SK-N-SH treated with all-trans-retinoic acid at 6 μM for 48 hours (cell line): ENCODE data around the gene RGS19.
A peak's percentile ranks its signal among the peaks of the same experiment; 100 is the strongest.

Experiments
- ATAC-seq: fragments of 200-7000 bp; cut with Tn5 transposase; 3 replicates; pipeline ENCODE4 v1.9.1; 2020; ENCODE audit warnings: mild to moderate bottlenecking, moderate library complexity
- ARNTL ChIP-seq: fragments of 450-650 bp; formaldehyde crosslinking; IDR thresholded peaks from 2 replicates; pipeline ENCODE4 v1.5.0; 2020; ENCODE audit warnings: low read depth, mild to moderate bottlenecking, moderate library complexity, borderline replicate concordance
- BACH2 ChIP-seq: fragments of 250-450 bp; sonication (Bioruptor Pico); IDR thresholded peaks from 2 replicates; pipeline ENCODE4 v1.9.0; 2021; ENCODE audit warnings: mild to moderate bottlenecking, borderline replicate concordance
- CSDC2 ChIP-seq: fragments of 250-450 bp; sonication (Bioruptor Pico); IDR thresholded peaks from 2 replicates; pipeline ENCODE4 v1.5.0; 2020; ENCODE audit warnings: mild to moderate bottlenecking, moderate library complexity
- ESRRG ChIP-seq: fragments of 250-450 bp; sonication (Bioruptor Pico); IDR thresholded peaks from 2 replicates; pipeline ENCODE4 v1.6.1; 2021; ENCODE audit warnings: mild to moderate bottlenecking
- ISL1 ChIP-seq: fragments of 250-450 bp; sonication (Bioruptor Pico); IDR thresholded peaks from 2 replicates; pipeline ENCODE4 v2.1.2; 2022; ENCODE audit warnings: mild to moderate bottlenecking, moderate library complexity
- OSR1 ChIP-seq: fragments of 250-450 bp; sonication (Bioruptor Pico); IDR thresholded peaks from 2 replicates; pipeline ENCODE4 v1.8.0; 2022; ENCODE audit warnings: moderate library complexity, mild to moderate bottlenecking, inconsistent platforms
- PPARA ChIP-seq: fragments of 250-450 bp; sonication (Bioruptor Pico); IDR thresholded peaks from 2 replicates; pipeline ENCODE4 v1.5.0; 2020; ENCODE audit warnings: mild to moderate bottlenecking, borderline replicate concordance
- RARB ChIP-seq: fragments of 250-450 bp; sonication (Bioruptor Pico); IDR thresholded peaks from 2 replicates; pipeline ENCODE4 v1.8.0; 2021; ENCODE audit warnings: mild to moderate bottlenecking, moderate library complexity
- SNAI2 ChIP-seq: fragments of 250-450 bp; sonication (Bioruptor Pico); IDR thresholded peaks from 2 replicates; pipeline ENCODE4 v1.5.0; 2020; ENCODE audit warnings: mild to moderate bottlenecking, moderate library complexity
- TCF4 ChIP-seq: fragments of 250-450 bp; sonication (Bioruptor Pico); IDR thresholded peaks from 2 replicates; pipeline ENCODE4 v1.8.0; 2021; ENCODE audit warnings: mild to moderate bottlenecking, moderate library complexity, borderline replicate concordance
- ZFP30 ChIP-seq: fragments of 450-650 bp; formaldehyde crosslinking; IDR thresholded peaks from 2 replicates; pipeline ENCODE4 v1.5.0; 2022; ENCODE audit warnings: mild to moderate bottlenecking, moderate library complexity
- ZNF565 ChIP-seq: fragments of 450-650 bp; formaldehyde crosslinking; conservative IDR thresholded peaks from 2 replicates; pipeline ENCODE4 v1.5.0; 2020; ENCODE audit warnings: low read depth, mild to moderate bottlenecking, moderate library complexity
- ZNF70 ChIP-seq: fragments of 450-650 bp; formaldehyde crosslinking; IDR thresholded peaks from 2 replicates; pipeline ENCODE4 v1.5.0; 2020; ENCODE audit warnings: mild to moderate bottlenecking, moderate library complexity
- ZNF8 ChIP-seq: fragments of 450-650 bp; formaldehyde crosslinking; IDR thresholded peaks from 2 replicates; pipeline ENCODE4 v1.5.0; 2020; ENCODE audit warnings: mild to moderate bottlenecking, moderate library complexity
- TF ChIP-seq, protein P1 (sequence below): fragments of 250-450 bp; sonication (Bioruptor Pico); IDR thresholded peaks from 2 replicates; pipeline ENCODE4 v1.5.1; 2021; ENCODE audit warnings: mild to moderate bottlenecking, moderate library complexity
- TF ChIP-seq, protein P2 (sequence below): fragments of 250-450 bp; sonication (Bioruptor Pico); IDR thresholded peaks from 2 replicates; pipeline ENCODE4 v1.5.0; 2020; ENCODE audit warnings: mild to moderate bottlenecking, moderate library complexity
- TF ChIP-seq, protein P3 (sequence below): fragments of 250-450 bp; sonication (Bioruptor Pico); IDR thresholded peaks from 2 replicates; pipeline ENCODE4 v1.8.0; 2020; ENCODE audit warnings: mild to moderate bottlenecking, moderate library complexity, borderline replicate concordance
- TF ChIP-seq, protein P4 (sequence below): fragments of 250-450 bp; sonication (Bioruptor Pico); IDR thresholded peaks from 2 replicates; pipeline ENCODE4 v1.8.0; 2021; ENCODE audit warnings: low read depth, mild to moderate bottlenecking, moderate library complexity, borderline replicate concordance

Gene RGS19

GRCh38 chr20:64065974-64066343 is 13.4 kb downstream of the RGS19 start (continued):
- TF ChIP-seq, protein P1, sequence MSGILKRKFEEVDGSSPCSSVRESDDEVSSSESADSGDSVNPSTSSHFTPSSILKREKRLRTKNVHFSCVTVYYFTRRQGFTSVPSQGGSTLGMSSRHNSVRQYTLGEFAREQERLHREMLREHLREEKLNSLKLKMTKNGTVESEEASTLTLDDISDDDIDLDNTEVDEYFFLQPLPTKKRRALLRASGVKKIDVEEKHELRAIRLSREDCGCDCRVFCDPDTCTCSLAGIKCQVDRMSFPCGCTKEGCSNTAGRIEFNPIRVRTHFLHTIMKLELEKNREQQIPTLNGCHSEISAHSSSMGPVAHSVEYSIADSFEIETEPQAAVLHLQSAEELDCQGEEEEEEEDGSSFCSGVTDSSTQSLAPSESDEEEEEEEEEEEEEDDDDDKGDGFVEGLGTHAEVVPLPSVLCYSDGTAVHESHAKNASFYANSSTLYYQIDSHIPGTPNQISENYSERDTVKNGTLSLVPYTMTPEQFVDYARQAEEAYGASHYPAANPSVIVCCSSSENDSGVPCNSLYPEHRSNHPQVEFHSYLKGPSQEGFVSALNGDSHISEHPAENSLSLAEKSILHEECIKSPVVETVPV (CRISPR knock-in tag) = no peak

DNA sequence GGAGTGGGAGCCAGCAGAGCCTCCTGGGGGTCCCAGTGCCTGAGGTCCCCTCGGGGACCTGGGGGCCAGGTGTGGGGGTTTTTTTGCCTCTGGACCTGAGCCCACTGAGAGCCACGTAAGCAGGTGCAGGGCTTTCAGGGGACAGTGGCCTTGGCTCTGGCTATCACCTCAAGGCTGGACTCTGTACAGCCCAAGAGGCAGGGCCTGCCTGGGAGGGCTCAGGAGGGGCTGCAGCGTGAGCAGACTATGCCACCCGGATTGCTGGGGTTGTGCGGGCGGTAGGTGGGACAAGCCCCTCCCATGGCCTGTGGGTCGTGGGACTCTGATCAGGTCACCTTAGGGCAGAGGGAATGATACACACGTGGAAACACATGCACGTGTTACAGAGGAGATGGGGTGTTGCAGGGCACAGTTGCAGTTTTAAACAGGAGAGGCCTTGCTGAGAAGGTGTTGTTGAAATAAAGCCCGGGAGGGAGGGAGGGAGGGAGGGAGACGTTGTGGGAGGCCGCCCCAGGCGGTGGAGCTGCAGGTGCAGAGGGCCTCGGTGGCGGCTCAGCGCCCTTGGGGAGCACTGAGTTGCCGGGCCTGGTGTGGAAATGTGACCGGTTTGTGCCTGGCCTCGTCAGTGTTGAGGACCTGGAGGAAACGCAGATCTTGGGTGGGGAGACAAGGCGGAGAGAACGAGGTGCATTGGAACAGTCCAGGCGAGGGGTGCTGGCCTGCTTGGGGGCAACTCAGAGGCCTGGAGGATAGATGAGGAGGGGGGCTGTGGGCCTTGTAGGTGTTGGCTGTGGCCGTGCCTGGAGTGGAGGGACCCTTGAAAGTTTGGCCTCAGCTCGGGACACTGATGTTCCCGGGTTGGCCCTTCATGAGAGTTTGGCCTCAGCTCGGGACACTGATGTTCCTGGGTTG is 14.0 kb downstream of the RGS19 start:
- no peak for TF ChIP-seq ARNTL (CRISPR knock-in tag)
- TF ChIP-seq OSR1 (CRISPR knock-in tag) = no peak
- TF ChIP-seq, protein P2, sequence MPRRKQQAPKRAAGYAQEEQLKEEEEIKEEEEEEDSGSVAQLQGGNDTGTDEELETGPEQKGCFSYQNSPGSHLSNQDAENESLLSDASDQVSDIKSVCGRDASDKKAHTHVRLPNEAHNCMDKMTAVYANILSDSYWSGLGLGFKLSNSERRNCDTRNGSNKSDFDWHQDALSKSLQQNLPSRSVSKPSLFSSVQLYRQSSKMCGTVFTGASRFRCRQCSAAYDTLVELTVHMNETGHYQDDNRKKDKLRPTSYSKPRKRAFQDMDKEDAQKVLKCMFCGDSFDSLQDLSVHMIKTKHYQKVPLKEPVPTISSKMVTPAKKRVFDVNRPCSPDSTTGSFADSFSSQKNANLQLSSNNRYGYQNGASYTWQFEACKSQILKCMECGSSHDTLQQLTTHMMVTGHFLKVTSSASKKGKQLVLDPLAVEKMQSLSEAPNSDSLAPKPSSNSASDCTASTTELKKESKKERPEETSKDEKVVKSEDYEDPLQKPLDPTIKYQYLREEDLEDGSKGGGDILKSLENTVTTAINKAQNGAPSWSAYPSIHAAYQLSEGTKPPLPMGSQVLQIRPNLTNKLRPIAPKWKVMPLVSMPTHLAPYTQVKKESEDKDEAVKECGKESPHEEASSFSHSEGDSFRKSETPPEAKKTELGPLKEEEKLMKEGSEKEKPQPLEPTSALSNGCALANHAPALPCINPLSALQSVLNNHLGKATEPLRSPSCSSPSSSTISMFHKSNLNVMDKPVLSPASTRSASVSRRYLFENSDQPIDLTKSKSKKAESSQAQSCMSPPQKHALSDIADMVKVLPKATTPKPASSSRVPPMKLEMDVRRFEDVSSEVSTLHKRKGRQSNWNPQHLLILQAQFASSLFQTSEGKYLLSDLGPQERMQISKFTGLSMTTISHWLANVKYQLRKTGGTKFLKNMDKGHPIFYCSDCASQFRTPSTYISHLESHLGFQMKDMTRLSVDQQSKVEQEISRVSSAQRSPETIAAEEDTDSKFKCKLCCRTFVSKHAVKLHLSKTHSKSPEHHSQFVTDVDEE (CRISPR knock-in tag) = no peak
- TF ChIP-seq ESRRG (CRISPR knock-in tag) = no peak
- TF ChIP-seq RARB (CRISPR knock-in tag) = no peak
- TF ChIP-seq ISL1 (CRISPR knock-in tag) = no peak
- TF ChIP-seq PPARA = no peak
- TF ChIP-seq, protein P3, sequence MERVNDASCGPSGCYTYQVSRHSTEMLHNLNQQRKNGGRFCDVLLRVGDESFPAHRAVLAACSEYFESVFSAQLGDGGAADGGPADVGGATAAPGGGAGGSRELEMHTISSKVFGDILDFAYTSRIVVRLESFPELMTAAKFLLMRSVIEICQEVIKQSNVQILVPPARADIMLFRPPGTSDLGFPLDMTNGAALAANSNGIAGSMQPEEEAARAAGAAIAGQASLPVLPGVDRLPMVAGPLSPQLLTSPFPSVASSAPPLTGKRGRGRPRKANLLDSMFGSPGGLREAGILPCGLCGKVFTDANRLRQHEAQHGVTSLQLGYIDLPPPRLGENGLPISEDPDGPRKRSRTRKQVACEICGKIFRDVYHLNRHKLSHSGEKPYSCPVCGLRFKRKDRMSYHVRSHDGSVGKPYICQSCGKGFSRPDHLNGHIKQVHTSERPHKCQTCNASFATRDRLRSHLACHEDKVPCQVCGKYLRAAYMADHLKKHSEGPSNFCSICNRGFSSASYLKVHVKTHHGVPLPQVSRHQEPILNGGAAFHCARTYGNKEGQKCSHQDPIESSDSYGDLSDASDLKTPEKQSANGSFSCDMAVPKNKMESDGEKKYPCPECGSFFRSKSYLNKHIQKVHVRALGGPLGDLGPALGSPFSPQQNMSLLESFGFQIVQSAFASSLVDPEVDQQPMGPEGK (CRISPR knock-in tag) = no peak
- TF ChIP-seq, protein P1 (CRISPR knock-in tag) = no peak
- TF ChIP-seq ZNF8 (CRISPR knock-in tag) = no peak
- no peak for TF ChIP-seq ZNF70 (CRISPR knock-in tag)
- ATAC-seq = no peak

DNA sequence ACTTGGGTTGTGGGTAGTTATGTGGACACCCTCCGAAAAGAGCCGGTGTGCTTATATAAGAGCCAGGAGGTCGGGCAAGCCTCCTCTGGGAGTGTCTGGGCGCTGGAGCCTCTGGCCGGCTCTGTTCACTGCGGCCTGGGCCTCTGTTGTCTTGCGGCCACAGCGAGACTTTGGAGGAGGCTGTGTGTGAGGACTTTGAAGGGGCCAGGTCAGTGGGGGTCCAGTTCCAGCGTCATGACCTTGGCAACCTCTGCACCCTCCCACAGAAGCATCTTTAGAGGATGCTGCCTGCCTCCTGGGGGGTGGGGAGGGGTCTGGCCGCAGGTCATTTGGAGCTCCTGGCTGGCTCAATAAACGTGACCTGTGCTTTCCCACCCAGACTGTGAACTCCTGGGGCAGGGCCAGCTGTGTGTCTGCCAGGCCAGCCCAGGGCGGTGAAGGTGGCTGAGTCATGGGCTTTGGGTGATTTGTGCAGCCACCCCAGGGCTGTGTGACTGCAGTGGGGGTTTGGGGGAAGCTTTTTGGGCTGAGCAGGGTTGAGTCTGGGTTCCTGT is 15.1 kb downstream of the RGS19 start:
- peak; percentile 15; the same call in 1 of the 3 replicates for ATAC-seq
- TF ChIP-seq, protein P1 (CRISPR knock-in tag) = no peak
- no peak for TF ChIP-seq ZFP30 (CRISPR knock-in tag)
- no peak for TF ChIP-seq SNAI2
- TF ChIP-seq TCF4 (CRISPR knock-in tag) = no peak
- TF ChIP-seq, protein P2 (CRISPR knock-in tag) = no peak
- TF ChIP-seq ISL1 (CRISPR knock-in tag) = no peak
- TF ChIP-seq, protein P4, sequence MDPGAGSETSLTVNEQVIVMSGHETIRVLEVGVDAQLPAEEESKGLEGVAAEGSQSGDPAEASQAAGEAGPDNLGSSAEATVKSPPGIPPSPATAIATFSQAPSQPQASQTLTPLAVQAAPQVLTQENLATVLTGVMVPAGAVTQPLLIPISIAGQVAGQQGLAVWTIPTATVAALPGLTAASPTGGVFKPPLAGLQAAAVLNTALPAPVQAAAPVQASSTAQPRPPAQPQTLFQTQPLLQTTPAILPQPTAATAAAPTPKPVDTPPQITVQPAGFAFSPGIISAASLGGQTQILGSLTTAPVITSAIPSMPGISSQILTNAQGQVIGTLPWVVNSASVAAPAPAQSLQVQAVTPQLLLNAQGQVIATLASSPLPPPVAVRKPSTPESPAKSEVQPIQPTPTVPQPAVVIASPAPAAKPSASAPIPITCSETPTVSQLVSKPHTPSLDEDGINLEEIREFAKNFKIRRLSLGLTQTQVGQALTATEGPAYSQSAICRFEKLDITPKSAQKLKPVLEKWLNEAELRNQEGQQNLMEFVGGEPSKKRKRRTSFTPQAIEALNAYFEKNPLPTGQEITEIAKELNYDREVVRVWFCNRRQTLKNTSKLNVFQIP (CRISPR knock-in tag) = no peak
- TF ChIP-seq BACH2 (CRISPR knock-in tag) = no peak
- no peak for TF ChIP-seq CSDC2
- TF ChIP-seq ZNF8 (CRISPR knock-in tag) = no peak
- TF ChIP-seq ESRRG (CRISPR knock-in tag) = no peak
- TF ChIP-seq ARNTL (CRISPR knock-in tag) = no peak
- TF ChIP-seq, protein P3 (CRISPR knock-in tag) = no peak
- TF ChIP-seq OSR1 (CRISPR knock-in tag) = no peak
- TF ChIP-seq ZNF565 (CRISPR knock-in tag) = no peak
